Muscle of back (tissue), 11 donors: ENCODE results near the gene CALCA. TPM values are rescaled to one million over a fixed set of nuclear protein-coding genes. Genes with fewer than 3 reads are reported as not detected.

Experiments
- DNase-seq, 3 donors: peaks; one replicate each; pipeline versions ENCODE4 v3.0.0 to v3.0.0-alpha.2; 2013
- polyA plus RNA-seq, 10 donors: library from polyadenylated mRNA; unstranded; fragments of 120-200 nt; gene quantifications; one replicate each; pipeline ENCODE4 v1.2.1, GENCODE V29; 2013; ENCODE audit not compliant: insufficient read length in 10 of 10

The CALCA gene
- polyA plus RNA-seq, 10 donors: not detected

GRCh38 chr11:14949437-14950147 is 22.6 kb downstream of the CALCA start:
- no peak for DNase-seq

GRCh38 chr11:14942745-14943144 is 29.4 kb downstream of the CALCA start:
- DNase-seq: no peak

- no peak for DNase-seq
These were observed 33.2 kb downstream of the CALCA start for GRCh38 chr11:14938936-14939335.

- no peak for DNase-seq
These were observed 37.4 kb downstream of the CALCA start for GRCh38 chr11:14934641-14935351.

GRCh38 chr11:14932447-14932846 is 39.7 kb downstream of the CALCA start:
- DNase-seq: no peak

GRCh38 chr11:14930369-14930768 is 41.8 kb downstream of the CALCA start:
- DNase-seq: no peak

- DNase-seq: no peak
These were observed 45.0 kb downstream of the CALCA start for GRCh38 chr11:14927146-14927545.

GRCh38 chr11:14924318-14924717 is 47.8 kb downstream of the CALCA start:
- no peak for DNase-seq

Other genes starting within 250 kb of the CALCA start
- gene CYP2R1, start 80.1 kb downstream of the CALCA start, polyA plus RNA-seq: 10 to 100 TPM in 9 of 10 donors, 1 to 10 TPM in 1; 9.2 to 17.1 (median 12.9) TPM
- under 1 TPM in 7 of 10 donors, not detected in 3; 0.20 to 0.65 (median 0.62) TPM for gene CALCB, start 101.2 kb upstream of the CALCA start, polyA plus RNA-seq
- 1 to 10 TPM in 8 of 10 donors, under 1 TPM in 2; 0.88 to 3.1 (median 1.5) TPM for gene INSC, start 142.6 kb upstream of the CALCA start, polyA plus RNA-seq